B cell (primary cell): ENCODE data around the gene BCL2. TPM values are rescaled to one million over a fixed set of nuclear protein-coding genes. Genes with fewer than 3 reads are reported as not detected.

Source experiments
- ATAC-seq: fragments of 200-7000 bp; cut with Tn5 transposase; one replicate; pipeline ENCODE4 v1.10.0; 2021; ENCODE audit warnings: low read depth, mild to moderate bottlenecking, moderate number of reproducible peaks, moderate library complexity
- CTCF ChIA-PET: fragments of 350-600 bp; sonication (Branson Sonifier 250); formaldehyde crosslinking; loops from one replicate; lab custom pipeline; 2021; ENCODE audit warnings: antibody characterized with exemption, inconsistent platforms; lab: Charles Lee
- POLR2A ChIA-PET: fragments of 350-600 bp; sonication (Branson Sonifier 250); formaldehyde crosslinking; loops from one replicate; lab custom pipeline; 2021; ENCODE audit warnings: antibody characterized with exemption; lab: Charles Lee
- DNase-seq: peaks from one replicate; pipeline ENCODE4 v3.0.0; 2013
- H2AFZ ChIP-seq: 2 replicates; pipeline ENCODE4 v1.6.1; 2012; ENCODE audit warnings: mild to moderate bottlenecking, low read depth, low read length; ENCODE audit not compliant: insufficient read depth, poor library complexity, severe bottlenecking
- H3K27ac ChIP-seq, 2 donors: 1 replicate in 1 of 2; 2 replicates in 1 of 2; pipeline ENCODE4 v1.5.1; 2012 to 2013; ENCODE audit warnings: low read length in 2 of 2, mild to moderate bottlenecking in 2 of 2, moderate library complexity in 1 of 2
- H3K27me3 ChIP-seq, 4 experiments: fragments of 200-600 bp in 1 of 4; sonication (generic) in 1 of 4; replicated peaks in 1 of 4; 1 replicate in 2 of 4; 2 replicates in 2 of 4; pipeline versions ENCODE4 v1.6.1 to v1.7.0; 2013 to 2016; ENCODE audit warnings: low read length in 3 of 4, mild to moderate bottlenecking in 2 of 4, mixed read lengths in 1 of 4, moderate library complexity in 1 of 4; ENCODE audit not compliant: insufficient read depth in 4 of 4, control insufficient read depth in 3 of 4; ENCODE audit errors: control extremely low read depth in 1 of 4
- H3K36me3 ChIP-seq, 2 experiments: replicated peaks in 1 of 2; 1 replicate in 1 of 2; 2 replicates in 1 of 2; pipeline versions ENCODE4 v1.6.1 to v1.7.1; 2013; ENCODE audit warnings: low read length in 1 of 2; ENCODE audit not compliant: insufficient read depth in 2 of 2, control insufficient read depth in 1 of 2; ENCODE audit errors: control extremely low read depth in 1 of 2, extremely low read depth in 1 of 2
- H3K4me1 ChIP-seq, 2 donors: fragments of 200-600 bp in 1 of 2; sonication (generic) in 1 of 2; 1 replicate in 1 of 2; 2 replicates in 1 of 2; pipeline versions ENCODE4 v1.5.1 to v1.6.1; 2013 to 2017; ENCODE audit warnings: low read length in 2 of 2; ENCODE audit not compliant: control insufficient read depth in 2 of 2, insufficient read depth in 2 of 2
- H3K4me2 ChIP-seq: replicated peaks from 2 replicates; pipeline ENCODE3; 2012; ENCODE audit warnings: mild to moderate bottlenecking, low read depth, low read length; ENCODE audit not compliant: poor library complexity, severe bottlenecking
- H3K4me3 ChIP-seq, 5 experiments: fragments of 200-600 bp in 1 of 5; sonication (generic) in 1 of 5; 1 replicate in 3 of 5; 2 replicates in 2 of 5; pipeline versions ENCODE4 v1.5.1 to v1.7.0; 2011 to 2016; ENCODE audit warnings: low read length in 4 of 5, mild to moderate bottlenecking in 4 of 5, low read depth in 2 of 5, control low read depth in 1 of 5, moderate library complexity in 1 of 5; ENCODE audit not compliant: insufficient read depth in 1 of 5; ENCODE audit errors: control extremely low read depth in 1 of 5, extremely low read depth in 1 of 5
- H3K79me2 ChIP-seq: fragments of 200-600 bp; sonication (generic); one replicate; pipeline ENCODE4 v1.6.0; 2016; ENCODE audit warnings: low read length; ENCODE audit not compliant: control insufficient read depth, insufficient read depth
- H3K9ac ChIP-seq: fragments of 200-600 bp; sonication (generic); 2 replicates; pipeline ENCODE4 v1.6.1; 2017; ENCODE audit warnings: mild to moderate bottlenecking, low read length, moderate library complexity
- H3K9me3 ChIP-seq, 3 donors: one replicate each; pipeline versions ENCODE4 v1.6.1 to v1.7.1; 2013; ENCODE audit warnings: low read length in 2 of 3; ENCODE audit not compliant: control insufficient read depth in 2 of 3, insufficient read depth in 1 of 3; ENCODE audit errors: control extremely low read depth in 1 of 3
- H4K20me1 ChIP-seq: 2 replicates; pipeline ENCODE4 v1.6.0; 2012; ENCODE audit warnings: mild to moderate bottlenecking, low read length; ENCODE audit not compliant: insufficient read depth, control insufficient read depth, poor library complexity, severe bottlenecking
- H3K27ac Mint-ChIP-seq: one replicate; pipeline ENCODE4 v1.8.0; 2021; ENCODE audit warnings: mixed read lengths
- H3K27me3 Mint-ChIP-seq: one replicate; pipeline ENCODE4 v1.8.0; 2021; ENCODE audit warnings: mixed read lengths
- H3K4me1 Mint-ChIP-seq: one replicate; pipeline ENCODE4 v1.8.0; 2021; ENCODE audit warnings: mixed read lengths
- H3K4me3 Mint-ChIP-seq: one replicate; pipeline ENCODE4 v1.8.0; 2021; ENCODE audit warnings: mixed read lengths
- H3K9me3 Mint-ChIP-seq: one replicate; pipeline ENCODE4 v1.8.0; 2022; ENCODE audit warnings: mixed read lengths; ENCODE audit not compliant: insufficient read depth
- CTCF ChIP-seq: fragments of 200-600 bp; IDR thresholded peaks from one replicate; pipeline ENCODE4 v1.8.0; 2022; ENCODE audit warnings: antibody characterized with exemption, mild to moderate bottlenecking
- EZH2 ChIP-seq: IDR thresholded peaks from 2 replicates; pipeline ENCODE4 v1.6.1; 2012; ENCODE audit warnings: borderline replicate concordance, low read depth, mild to moderate bottlenecking, moderate library complexity, low read length; ENCODE audit not compliant: insufficient read depth, poor library complexity, severe bottlenecking
- WGBS: methylation state at CpG from one replicate; pipeline ENCODE4 v1.1.5; 2013; ENCODE audit warnings: missing lambda C conversion rate; ENCODE audit not compliant: insufficient coverage; 5-methylcytosine and 5-hydroxymethylcytosine counted together
- intact Hi-C: fragments of 100-400 bp; cut with micrococcal nuclease; formaldehyde crosslinking; loops from one replicate; pipeline ENCODE4 v1.10.0; 2022
- polyA plus RNA-seq: library from polyadenylated mRNA; depleted of rRNA; stranded (reverse); fragments of >200 nt; gene quantifications from 2 replicates; pipeline ENCODE4 v1.2.3, GENCODE V29; 2012
- total RNA-seq, 2 donors: library from RNA; stranded (reverse); fragments of 120-200 nt in 1 of 2; gene quantifications; 1 replicate in 1 of 2; 2 replicates in 1 of 2; pipeline versions ENCODE4 v1.2.3 to v1.2.4, GENCODE V29; 2013 to 2022

Gene BCL2
- total and polyA plus RNA-seq, 2 donors (not counting 1 experiment from before 2014, with no cell fraction given), result 27.6 to 144 TPM

GRCh38 chr18:63317556-63317946 is 2.0 kb downstream of the BCL2 start:
- no peak for TF ChIP-seq CTCF
- TF ChIP-seq EZH2, result no peak
- intact Hi-C loops, result loop anchor here (1.0 to 5.0 kb wide), 3 partner anchors 45 to 162 kb away; no protein-coding TSS in a partner anchor
- no peaks in the 10 kb centered on the region for H3K27me3 ChIP-seq
- H3K27me3 Mint-ChIP-seq, result no peaks in the 10 kb centered on the region
- H3K4me2 ChIP-seq, result peak overlapping the region; percentile 75
- CTCF ChIA-PET, result interaction anchor here (0.8 to 3.9 kb wide), 46 partner anchors 10 to 299 kb away, joined by 3 to 136 read pairs (median 6); no protein-coding TSS in a partner anchor
- H3K9ac ChIP-seq, result peak overlapping the region; percentile 91
- POLR2A ChIA-PET, result interaction anchor here (0.7 to 4.5 kb wide), 9 partner anchors 10 to 186 kb away, joined by 3 to 30 read pairs (median 6); no protein-coding TSS in a partner anchor
- H3K4me3 Mint-ChIP-seq, result peak overlapping the region; percentile 89
- peak overlapping the region; percentile 60 for H2AFZ ChIP-seq
- ATAC-seq (no peak), DNase-seq (peak; percentile 39)
- no peaks in the 10 kb centered on the region for H4K20me1 ChIP-seq
- 60% methylated on average over 7 of the region's 10 CpGs for WGBS
- peak overlapping the region; percentile 60 to 98 (median 91) for H3K4me3 ChIP-seq
- H3K79me2 ChIP-seq, result peaks cover 72% of the 10 kb centered on the region
- H3K9me3 Mint-ChIP-seq, result no peaks in the 10 kb centered on the region
- peaks cover 65% of the 10 kb centered on the region for H3K4me1 Mint-ChIP-seq
- H3K4me1 ChIP-seq, result peaks cover 43 to 56% of the 10 kb centered on the region in 2 donors
- no peaks in the 10 kb centered on the region for H3K36me3 ChIP-seq
- peak overlapping the region; percentile 73 to 92 for H3K27ac ChIP-seq
- no peaks in the 10 kb centered on the region for H3K9me3 ChIP-seq
- peak overlapping the region; percentile 88 for H3K27ac Mint-ChIP-seq
